K562 (cell line): ENCODE results near the gene BEST2. TPM values are rescaled to one million over a fixed set of nuclear protein-coding genes. Genes with fewer than 3 reads are reported as not detected.
A peak's percentile ranks its signal among the peaks of the same experiment; 100 is the strongest.

ENCODE experiments used
- ATF2 ChIP-seq: sonication (generic); formaldehyde crosslinking; IDR thresholded peaks from 2 replicates; pipeline ENCODE4 v1.8.1; 2022; ENCODE audit warnings: missing genetic modification reagents
- CTCF ChIP-seq, 3 experiments: IDR thresholded peaks in 2 of 3; conservative IDR thresholded peaks in 1 of 3; 2 replicates each; pipeline ENCODE4 v1.5.1; 2011 to 2012; ENCODE audit warnings: low read length in 3 of 3, mild to moderate bottlenecking in 3 of 3, control low read depth in 2 of 3, improper control_type of control experiment in 1 of 3, inconsistent platforms in 1 of 3, low read depth in 1 of 3, mixed read lengths in 1 of 3, moderate library complexity in 1 of 3; ENCODE audit not compliant: insufficient read depth in 2 of 3
- MECOM ChIP-seq: fragments of 250-450 bp; sonication (Bioruptor Pico); IDR thresholded peaks from 2 replicates; pipeline ENCODE4 v1.8.0; 2022; ENCODE audit warnings: inconsistent platforms
- PHF20 ChIP-seq: fragments of 450-650 bp; IDR thresholded peaks from 2 replicates; pipeline ENCODE4 v1.6.1; 2018; ENCODE audit not compliant: partially characterized antibody
- RERE ChIP-seq: sonication (generic); formaldehyde crosslinking; IDR thresholded peaks from 2 replicates; pipeline ENCODE4 v1.8.0; 2023; ENCODE audit warnings: missing genetic modification reagents, mild to moderate bottlenecking, borderline replicate concordance
- RFX5 ChIP-seq: IDR thresholded peaks from 2 replicates; pipeline ENCODE4 v1.6.1; 2011; ENCODE audit warnings: low read depth, mild to moderate bottlenecking, improper control_type of control experiment, low read length
- SIN3A ChIP-seq, 2 experiments: fragments of 150-350 bp in 1 of 2; IDR thresholded peaks; 2 replicates each; pipeline ENCODE4 v1.6.1; 2011 to 2016; ENCODE audit warnings: borderline replicate concordance in 2 of 2, low read depth in 2 of 2, low read length in 2 of 2, mild to moderate bottlenecking in 2 of 2, moderate library complexity in 2 of 2; ENCODE audit not compliant: control insufficient read depth in 1 of 2
- ZNF140 ChIP-seq: fragments of 250-450 bp; sonication (Bioruptor Pico); IDR thresholded peaks from 2 replicates; pipeline ENCODE4 v1.8.0; 2021; ENCODE audit warnings: moderate library complexity, mild to moderate bottlenecking, inconsistent platforms
- ZNF75A ChIP-seq: fragments of 450-650 bp; formaldehyde crosslinking; IDR thresholded peaks from 2 replicates; pipeline ENCODE4 v1.4.0; 2020; ENCODE audit warnings: mild to moderate bottlenecking
- polyA plus RNA-seq, 8 experiments: library from polyadenylated mRNA; depleted of rRNA in 4 of 8; stranded (reverse) in 5 of 8; unstranded in 3 of 8; fragments of >200 nt; fragmentation: Nextera tagmentation in 2 of 8; fragmentation: Illumina TruSeq in 1 of 8; extraction: Ambion mirVana in 2 of 8; extraction: Trizol in 1 of 8; gene quantifications; 2 replicates each; pipeline versions ENCODE4 v1.2.1 to v1.2.3, GENCODE V29; 2011 to 2014; ENCODE audit warnings: inconsistent platforms in 1 of 8, missing spikeins in 1 of 8
- total RNA-seq, 7 experiments: library from RNA; depleted of rRNA in 6 of 7; stranded (reverse); fragments of >200 nt in 6 of 7; fragmentation: Illumina TruSeq in 2 of 7; extraction: Trizol in 2 of 7; gene quantifications; 2 replicates each; pipeline versions ENCODE4 v1.2.1 to v1.2.3, GENCODE V29; 2011 to 2021; ENCODE audit warnings: low replicate concordance in 1 of 7
- TF ChIP-seq, protein P1 (sequence below), 2 experiments: fragments of 450-650 bp in 1 of 2; IDR thresholded peaks; 2 replicates each; pipeline ENCODE4 v1.6.1; 2011 to 2017; ENCODE audit warnings: low read depth in 2 of 2, antibody characterized with exemption in 1 of 2, borderline replicate concordance in 1 of 2, low read length in 1 of 2, mild to moderate bottlenecking in 1 of 2, mixed read lengths in 1 of 2; ENCODE audit not compliant: control insufficient read depth in 1 of 2

BEST2 gene
- total and polyA plus RNA-seq, 9 of the 15 experiments (the other 6 are each of a cell fraction or from before 2014, with no cell fraction given): not detected

DNA sequence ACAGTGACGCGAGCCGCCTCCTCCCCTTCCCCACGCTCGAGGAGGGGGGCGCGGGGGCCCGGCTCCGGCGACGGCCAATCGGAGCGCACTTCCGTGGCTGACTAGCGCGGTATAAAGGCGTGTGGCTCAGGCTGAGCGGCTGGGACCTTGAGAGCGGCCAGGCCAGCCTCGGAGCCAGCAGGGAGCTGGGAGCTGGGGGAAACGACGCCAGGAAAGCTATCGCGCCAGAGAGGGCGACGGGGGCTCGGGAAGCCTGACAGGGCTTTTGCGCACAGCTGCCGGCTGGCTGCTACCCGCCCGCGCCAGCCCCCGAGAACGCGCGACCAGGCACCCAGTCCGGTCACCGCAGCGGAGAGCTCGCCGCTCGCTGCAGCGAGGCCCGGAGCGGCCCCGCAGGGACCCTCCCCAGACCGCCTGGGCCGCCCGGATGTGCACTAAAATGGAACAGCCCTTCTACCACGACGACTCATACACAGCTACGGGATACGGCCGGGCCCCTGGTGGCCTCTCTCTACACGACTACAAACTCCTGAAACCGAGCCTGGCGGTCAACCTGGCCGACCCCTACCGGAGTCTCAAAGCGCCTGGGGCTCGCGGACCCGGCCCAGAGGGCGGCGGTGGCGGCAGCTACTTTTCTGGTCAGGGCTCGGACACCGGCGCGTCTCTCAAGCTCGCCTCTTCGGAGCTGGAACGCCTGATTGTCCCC lies 39.9 kb downstream of the BEST2 start, which contains the start of gene JUNB (continued):
- TF ChIP-seq SIN3A (IDR thresholded peaks at IDR 0.05; ENCODE audit: borderline replicate concordance in 2 of 2, control insufficient read depth in 1 of 2, low read depth in 2 of 2, low read length in 2 of 2): peak; percentile 92 to 94; a peak in 2 of 4 replicates
- no peak; the same call in 1 of the 2 replicates for TF ChIP-seq RERE (CRISPR knock-in tag)
- no peak for TF ChIP-seq ZNF75A (CRISPR knock-in tag)
- TF ChIP-seq PHF20: peak; percentile 61
- TF ChIP-seq MECOM (CRISPR knock-in tag): no peak
- peak in 1 of 3 experiments; percentile 12; a peak in 1 of 6 replicates for TF ChIP-seq CTCF (IDR thresholded peaks at IDR 0.05 in 2 of 3, conservative IDR thresholded peaks at IDR 0.05 in 1 of 3; ENCODE audit: insufficient read depth in 2 of 3, low read depth in 1 of 3, low read length in 3 of 3)
- no peak for TF ChIP-seq ATF2 (CRISPR knock-in tag)
- no peak for TF ChIP-seq ZNF140 (CRISPR knock-in tag)
- TF ChIP-seq, protein P1, sequence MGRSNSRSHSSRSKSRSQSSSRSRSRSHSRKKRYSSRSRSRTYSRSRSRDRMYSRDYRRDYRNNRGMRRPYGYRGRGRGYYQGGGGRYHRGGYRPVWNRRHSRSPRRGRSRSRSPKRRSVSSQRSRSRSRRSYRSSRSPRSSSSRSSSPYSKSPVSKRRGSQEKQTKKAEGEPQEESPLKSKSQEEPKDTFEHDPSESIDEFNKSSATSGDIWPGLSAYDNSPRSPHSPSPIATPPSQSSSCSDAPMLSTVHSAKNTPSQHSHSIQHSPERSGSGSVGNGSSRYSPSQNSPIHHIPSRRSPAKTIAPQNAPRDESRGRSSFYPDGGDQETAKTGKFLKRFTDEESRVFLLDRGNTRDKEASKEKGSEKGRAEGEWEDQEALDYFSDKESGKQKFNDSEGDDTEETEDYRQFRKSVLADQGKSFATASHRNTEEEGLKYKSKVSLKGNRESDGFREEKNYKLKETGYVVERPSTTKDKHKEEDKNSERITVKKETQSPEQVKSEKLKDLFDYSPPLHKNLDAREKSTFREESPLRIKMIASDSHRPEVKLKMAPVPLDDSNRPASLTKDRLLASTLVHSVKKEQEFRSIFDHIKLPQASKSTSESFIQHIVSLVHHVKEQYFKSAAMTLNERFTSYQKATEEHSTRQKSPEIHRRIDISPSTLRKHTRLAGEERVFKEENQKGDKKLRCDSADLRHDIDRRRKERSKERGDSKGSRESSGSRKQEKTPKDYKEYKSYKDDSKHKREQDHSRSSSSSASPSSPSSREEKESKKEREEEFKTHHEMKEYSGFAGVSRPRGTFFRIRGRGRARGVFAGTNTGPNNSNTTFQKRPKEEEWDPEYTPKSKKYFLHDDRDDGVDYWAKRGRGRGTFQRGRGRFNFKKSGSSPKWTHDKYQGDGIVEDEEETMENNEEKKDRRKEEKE (IDR thresholded peaks at IDR 0.05; ENCODE audit: borderline replicate concordance in 1 of 2, control insufficient read depth in 1 of 2, low read depth in 2 of 2, low read length in 1 of 2): peak in 1 of 2 experiments; percentile 92; a peak in 2 of 4 replicates
- TF ChIP-seq RFX5: 0 out of 2 replicates have a peak, but pooled peaks have one; percentile 6
